ENCODE results near the gene CHRNB1.

- TF ChIP-seq CTCF (IDR thresholded peaks at IDR 0.05; ENCODE audit: control extremely low read depth in 1 of 3, insufficient read depth in 1 of 3, low read depth in 1 of 3, low read length in 3 of 3), result no peak
- no peak for TF ChIP-seq EZH2 (IDR thresholded peaks at IDR 0.05; ENCODE audit: low read depth, low read length, severe bottlenecking)
These were observed 24.0 kb downstream of the CHRNB1 start for GRCh38 chr17:7468804-7469389.
